A549 treated with Hydrocortisone at 1 μM for 4 hours (cell line): ENCODE data around the gene SPNS3. TPM values are rescaled to one million over a fixed set of nuclear protein-coding genes. Genes with fewer than 3 reads are reported as not detected.

Experiments
- total RNA-seq: library from RNA; stranded (reverse); fragments of 200-300 nt; extraction: Qiagen RNA extraction; gene quantifications from 5 replicates; pipeline ENCODE4 v1.2.3, GENCODE V29; 2022

SPNS3 gene, protein sequence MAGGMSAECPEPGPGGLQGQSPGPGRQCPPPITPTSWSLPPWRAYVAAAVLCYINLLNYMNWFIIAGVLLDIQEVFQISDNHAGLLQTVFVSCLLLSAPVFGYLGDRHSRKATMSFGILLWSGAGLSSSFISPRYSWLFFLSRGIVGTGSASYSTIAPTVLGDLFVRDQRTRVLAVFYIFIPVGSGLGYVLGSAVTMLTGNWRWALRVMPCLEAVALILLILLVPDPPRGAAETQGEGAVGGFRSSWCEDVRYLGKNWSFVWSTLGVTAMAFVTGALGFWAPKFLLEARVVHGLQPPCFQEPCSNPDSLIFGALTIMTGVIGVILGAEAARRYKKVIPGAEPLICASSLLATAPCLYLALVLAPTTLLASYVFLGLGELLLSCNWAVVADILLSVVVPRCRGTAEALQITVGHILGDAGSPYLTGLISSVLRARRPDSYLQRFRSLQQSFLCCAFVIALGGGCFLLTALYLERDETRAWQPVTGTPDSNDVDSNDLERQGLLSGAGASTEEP
- 0.20 TPM in 1 of 5 replicates, not detected in the others for total RNA-seq

DNA sequence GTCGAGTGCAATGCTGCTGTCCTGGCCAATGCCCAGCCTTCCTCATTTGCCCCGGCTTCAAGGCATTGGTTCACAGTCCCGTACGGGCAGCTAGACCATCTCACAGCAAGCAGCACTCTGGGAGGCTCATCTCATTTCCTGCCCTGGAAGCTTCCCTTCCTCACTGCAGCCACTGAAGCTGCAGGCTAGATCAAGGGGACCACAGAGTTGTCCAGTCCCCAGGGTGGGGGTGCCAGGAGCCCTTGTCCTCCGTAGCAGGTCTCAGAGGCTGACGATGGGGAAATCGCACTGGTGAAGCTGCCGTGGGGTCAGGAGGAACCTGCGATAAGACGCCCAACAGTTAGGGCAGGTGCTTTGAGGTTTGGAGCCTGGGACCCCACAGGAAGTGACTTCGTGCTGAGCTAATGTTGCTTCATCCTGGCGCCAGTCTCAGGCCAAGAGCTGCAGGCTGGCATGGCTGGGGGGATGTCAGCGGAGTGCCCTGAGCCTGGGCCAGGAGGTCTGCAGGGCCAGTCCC, at the start of gene SPNS3:
SPNS3 (plus strand) TSS at position 426 of the 517 bp plus-strand sequence; CDS start at position 454, 28 bp downstream.

DNA sequence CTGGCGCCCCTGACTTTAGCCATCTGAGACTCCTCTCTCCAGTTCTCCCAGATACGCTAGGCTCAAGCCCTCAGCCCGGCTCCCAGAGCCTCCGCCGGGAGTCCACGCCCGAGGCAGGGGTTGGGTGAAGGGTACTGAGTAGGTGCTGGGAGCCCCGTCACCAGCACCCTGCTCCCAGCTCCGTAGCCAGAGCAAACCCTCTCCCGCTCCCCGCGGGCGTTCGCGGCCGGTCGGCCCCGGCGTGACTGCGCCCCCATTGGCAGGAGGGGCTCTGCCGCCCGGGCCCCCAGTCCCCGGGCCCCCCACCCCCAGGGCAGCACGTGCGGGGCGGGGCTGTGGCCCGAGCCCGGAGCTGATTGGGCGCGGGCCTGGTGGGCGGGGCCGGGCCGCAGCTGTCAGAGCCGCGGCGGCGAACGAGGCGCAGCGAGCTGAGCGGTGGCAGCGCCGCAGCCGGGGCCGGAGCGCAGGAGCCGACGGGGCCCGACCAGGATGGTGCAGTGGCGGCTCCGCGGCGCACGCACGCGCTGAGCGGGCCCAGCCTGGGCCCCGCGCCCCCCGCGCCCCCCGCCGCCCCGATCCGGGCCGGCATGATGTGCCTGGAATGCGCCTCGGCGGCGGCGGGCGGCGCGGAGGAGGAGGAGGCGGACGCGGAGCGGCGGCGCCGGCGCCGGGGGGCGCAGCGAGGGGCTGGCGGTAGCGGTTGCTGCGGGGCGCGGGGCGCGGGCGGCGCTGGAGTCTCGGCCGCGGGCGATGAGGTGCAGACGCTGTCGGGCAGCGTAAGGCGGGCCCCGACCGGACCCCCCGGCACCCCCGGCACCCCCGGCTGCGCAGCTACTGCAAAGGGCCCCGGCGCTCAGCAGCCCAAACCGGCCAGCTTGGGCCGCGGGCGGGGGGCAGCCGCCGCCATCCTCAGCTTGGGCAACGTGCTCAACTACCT, 65.0 kb downstream of the SPNS3 start, which contains the start of gene SPNS2:
SPNS2 (plus strand) TSS at position 421 of the 937 bp plus-strand sequence; CDS start at position 588, 167 bp downstream.

Other genes with a start within 250 kb of the SPNS3 start
- 26.4 to 34.2 TPM (median 31.2 TPM) in 5 replicates for gene ANKFY1, start 170.0 kb upstream of the SPNS3 start, total RNA-seq
- gene UBE2G1, start 67.3 kb upstream of the SPNS3 start, total RNA-seq: 74.9 to 85.3 TPM (median 80.8 TPM) in 5 replicates
- 11.3 to 17.3 TPM (median 12.9 TPM) in 5 replicates for gene SPNS2, start 64.9 kb downstream of the SPNS3 start, total RNA-seq
- 92.8 to 102 TPM (median 99.0 TPM) in 5 replicates for gene MYBBP1A, start 121.4 kb downstream of the SPNS3 start, total RNA-seq
- gene GGT6, start 126.6 kb downstream of the SPNS3 start, total RNA-seq: not detected in 5 replicates
- gene SMTNL2, start 150.6 kb downstream of the SPNS3 start, total RNA-seq: 0.18 to 0.77 TPM (median 0.40 TPM) in 5 replicates
- gene ALOX15, start 207.7 kb downstream of the SPNS3 start, total RNA-seq: 0.08 to 0.28 TPM (median 0.18 TPM) in 5 replicates